Stimulated activated CD4-positive, alpha-beta T cell treated with anti-CD3 and anti-CD28 coated beads, TNF-alpha, amount 100 ng/mL, for 1 hour (primary cell): ENCODE measurements around the gene ZNF646.
A peak's percentile ranks its signal among the peaks of the same experiment; 100 is the strongest.

ENCODE experiments used
- DNase-seq, 3 donors: peaks; one replicate each; pipeline ENCODE4 v3.0.0-alpha.2; 2020; ENCODE audit warnings: low read depth in 3 of 3, low spot score in 1 of 3

The ZNF646 gene

GRCh38 chr16:31106509-31107464 lies 32.6 kb downstream of the ZNF646 start:
- no peak for DNase-seq

DNA sequence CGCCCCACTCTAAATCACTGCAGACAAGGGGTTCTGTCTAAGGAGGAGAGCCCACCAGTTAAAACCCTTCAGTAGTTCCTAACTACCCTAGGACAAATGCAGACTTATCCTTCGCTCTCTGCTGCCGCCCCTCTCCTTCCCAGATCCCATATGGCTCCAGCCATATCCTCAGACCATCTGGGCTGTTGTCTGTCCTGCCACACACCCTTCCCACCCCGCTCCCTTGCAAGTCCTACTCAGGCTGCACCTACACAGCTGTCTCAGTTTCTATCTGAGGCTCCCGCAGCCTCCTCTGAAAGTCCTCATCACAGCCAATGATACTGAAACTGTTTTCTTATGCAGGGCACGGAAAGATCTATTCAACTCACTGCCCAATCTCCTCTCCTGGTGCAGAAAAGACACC lies 33.2 kb downstream of the ZNF646 start:
- no peak for DNase-seq

GRCh38 chr16:31108035-31108793 lies 34.0 kb downstream of the ZNF646 start, which contains the start of gene BCKDK:
Gene BCKDK, plus strand, starts transcription at chr16:31108386. Its CDS starts 838 bp downstream, at chr16:31109224.
- peak in 2 of 3 donors; percentile 19 to 63 for DNase-seq

DNA sequence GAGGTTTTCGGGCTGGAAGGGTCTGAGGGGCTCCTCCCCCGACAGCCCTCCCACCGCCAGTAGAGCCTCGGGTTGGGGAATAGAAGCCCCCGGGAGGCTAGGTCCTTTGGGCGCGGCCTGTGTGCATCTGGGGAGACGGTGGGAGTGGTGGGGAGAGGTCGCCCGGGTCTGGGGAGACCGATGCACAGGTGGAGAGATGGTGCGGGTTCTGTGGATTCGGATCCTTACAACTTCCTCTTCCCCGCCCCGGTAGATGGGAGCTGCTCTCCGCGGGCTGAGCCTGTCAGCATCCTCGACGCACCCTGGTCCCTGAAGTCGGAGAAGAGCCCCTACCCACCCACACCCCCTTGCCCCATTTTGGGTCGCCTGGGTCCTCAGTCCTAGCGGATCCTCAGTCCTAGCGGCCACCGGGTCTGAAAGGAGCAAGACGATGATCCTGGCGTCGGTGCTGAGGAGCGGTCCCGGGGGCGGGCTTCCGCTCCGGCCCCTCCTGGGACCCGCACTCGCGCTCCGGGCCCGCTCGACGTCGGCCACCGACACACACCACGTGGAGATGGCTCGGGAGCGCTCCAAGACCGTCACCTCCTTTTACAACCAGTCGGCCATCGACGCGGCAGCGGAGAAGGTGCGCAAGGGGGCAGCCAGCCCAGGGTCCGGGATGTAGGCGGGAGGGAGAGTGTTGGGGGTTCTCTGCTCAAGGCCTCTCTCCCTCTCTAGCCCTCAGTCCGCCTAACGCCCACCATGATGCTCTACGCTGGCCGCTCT lies 34.8 kb downstream of the ZNF646 start:
- DNase-seq = no peak

GRCh38 chr16:31109622-31110021 lies 35.4 kb downstream of the ZNF646 start:
- DNase-seq = no peak

GRCh38 chr16:31110106-31111034 lies 36.1 kb downstream of the ZNF646 start:
- DNase-seq = no peak

- no peak for DNase-seq
These were observed 37.8 kb downstream of the ZNF646 start for GRCh38 chr16:31111881-31112466.

DNA sequence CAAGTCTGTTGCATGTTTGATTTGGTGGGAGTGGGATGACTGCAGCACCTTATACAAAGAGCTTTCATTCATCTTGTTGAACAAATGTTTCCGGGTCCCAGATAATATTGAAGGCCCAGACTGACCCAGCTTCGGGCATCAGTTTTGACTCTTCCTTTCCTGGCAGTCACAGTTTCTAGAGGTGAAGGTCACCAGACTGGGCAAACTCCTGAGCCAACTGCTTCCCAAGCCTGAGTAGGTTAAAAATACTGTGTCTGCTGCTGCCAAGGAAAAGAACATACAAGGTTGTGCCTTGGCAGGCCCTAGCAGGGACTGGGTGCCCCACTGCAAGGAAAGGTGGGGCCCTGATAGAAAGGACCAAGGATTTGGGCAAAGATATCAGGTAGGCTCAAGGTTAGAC lies 38.5 kb downstream of the ZNF646 start:
- no peak for DNase-seq

DNA sequence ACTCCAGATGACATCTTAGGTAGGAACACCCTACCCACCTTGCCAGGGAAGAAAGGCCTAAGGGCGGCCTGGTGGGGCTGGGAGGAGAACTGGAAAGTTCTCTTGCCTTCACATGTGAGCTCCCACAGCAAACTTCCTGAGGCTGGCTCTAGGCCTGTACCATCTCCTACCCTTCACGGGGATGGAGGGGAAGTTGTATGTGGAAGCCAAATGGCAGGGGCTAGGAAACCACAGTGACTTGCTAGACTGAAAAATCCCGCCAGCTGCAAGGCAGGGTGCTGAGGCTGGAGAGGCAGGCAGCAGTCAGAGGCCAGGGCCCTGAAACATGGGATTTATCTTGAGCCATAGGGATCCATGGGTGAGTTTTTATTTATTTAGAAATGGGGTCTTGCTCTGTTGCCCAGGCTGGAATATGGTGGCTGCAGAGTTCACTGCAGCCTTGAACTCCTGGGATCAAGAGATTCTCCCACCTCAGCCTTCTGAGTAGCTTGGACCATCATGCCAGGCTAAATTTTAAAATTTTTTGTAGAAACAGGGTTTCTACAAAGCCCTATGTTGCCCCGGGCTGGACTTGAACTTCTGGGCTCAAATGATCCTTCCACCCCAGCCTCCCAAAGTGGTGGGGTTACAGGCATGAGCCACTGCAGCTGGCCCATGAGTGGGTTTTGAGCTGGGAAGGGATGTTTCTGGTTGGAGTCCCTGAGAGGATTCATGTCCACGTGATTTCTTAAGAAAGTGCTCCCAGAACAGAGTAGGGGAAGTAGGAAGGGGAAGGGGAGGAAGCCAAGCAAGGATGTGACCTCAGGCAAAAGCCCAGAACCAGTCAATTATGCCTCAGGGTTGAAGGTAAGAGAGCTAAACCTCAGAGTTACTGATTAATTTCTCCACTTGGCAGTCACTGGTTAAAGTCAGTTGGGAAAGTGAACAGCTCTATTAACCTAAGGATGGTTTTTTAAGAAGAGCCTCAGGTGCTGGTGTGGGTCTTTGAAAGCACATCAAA lies 39.2 kb downstream of the ZNF646 start:
- DNase-seq = no peak

- DNase-seq = no peak
These were observed 40.2 kb downstream of the ZNF646 start for GRCh38 chr16:31114468-31114867.

- peak; percentile 89 to 91 (median 91) for DNase-seq
These were observed 43.4 kb downstream of the ZNF646 start, which contains the start of gene KAT8 for GRCh38 chr16:31117384-31118222. Gene KAT8, plus strand, starts transcription at chr16:31117664. Its CDS starts 18 bp downstream, at chr16:31117682.

GRCh38 chr16:31118223-31119155 lies 44.3 kb downstream of the ZNF646 start:
- DNase-seq = no peak

DNA sequence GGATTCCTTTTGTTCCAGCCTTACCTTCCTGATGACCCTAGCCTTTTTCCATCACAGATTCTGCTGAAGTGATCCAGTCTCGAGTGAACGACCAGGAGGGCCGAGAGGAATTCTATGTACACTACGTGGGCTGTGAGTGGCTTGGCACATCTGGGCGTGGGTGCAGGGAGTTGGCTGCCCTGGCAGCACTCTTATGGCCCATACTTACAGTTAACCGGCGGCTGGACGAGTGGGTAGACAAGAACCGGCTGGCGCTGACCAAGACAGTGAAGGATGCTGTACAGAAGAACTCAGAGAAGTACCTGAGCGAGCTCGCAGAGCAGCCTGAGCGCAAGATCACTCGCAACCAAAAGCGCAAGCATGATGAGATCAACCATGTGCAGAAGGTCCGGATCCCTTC lies 45.9 kb downstream of the ZNF646 start:
- DNase-seq = no peak

DNA sequence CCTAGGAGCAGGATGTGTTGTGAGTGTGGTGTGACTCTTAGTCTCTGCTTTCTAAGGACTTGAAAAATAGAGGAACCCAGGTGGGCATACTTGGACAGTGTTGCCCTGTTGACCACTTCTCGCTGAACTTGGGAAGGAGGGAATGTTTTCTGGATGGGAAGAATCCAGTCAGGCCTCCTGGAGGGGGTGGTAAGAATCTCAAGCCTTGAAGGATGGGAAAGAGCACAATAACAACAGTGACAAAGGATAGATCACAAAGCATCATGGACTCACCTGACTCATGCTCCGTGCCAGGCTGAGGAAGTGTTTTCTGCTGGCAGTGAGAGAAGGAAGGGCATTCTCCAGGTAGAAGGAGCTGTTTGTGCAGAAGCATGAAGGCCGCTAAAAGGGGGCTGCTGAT lies 51.6 kb downstream of the ZNF646 start:
- DNase-seq = no peak

GRCh38 chr16:31127182-31127581 lies 53.0 kb downstream of the ZNF646 start:
- no peak for DNase-seq
